ENCODE results near the gene SELPLG.
"Not testable (repeated sequence)": the region's sequence is repeated elsewhere in the genome, so short reads cannot be mapped to it uniquely, and the experiment has no call there.

Gene SELPLG

DNA sequence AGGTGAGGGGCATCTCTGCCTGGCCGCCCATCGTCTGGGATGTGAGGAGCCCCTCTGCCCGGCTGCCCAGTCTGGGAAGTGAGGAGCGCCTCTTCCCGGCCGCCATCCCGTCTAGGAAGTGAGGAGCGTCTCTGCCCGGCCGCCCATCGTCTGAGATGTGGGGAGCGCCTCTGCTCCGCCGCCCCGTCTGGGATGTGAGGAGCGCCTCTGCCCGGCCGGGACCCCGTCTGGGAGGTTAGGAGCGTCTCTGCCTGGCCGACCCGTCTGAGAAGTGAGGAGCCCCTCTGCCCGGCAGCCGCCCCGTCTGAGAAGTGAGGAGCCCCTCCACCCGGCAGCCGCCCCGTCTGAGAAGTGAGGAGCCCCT is 22.1 kb upstream of the SELPLG start:
- DNase-seq, result not testable (repeated sequence)

DNA sequence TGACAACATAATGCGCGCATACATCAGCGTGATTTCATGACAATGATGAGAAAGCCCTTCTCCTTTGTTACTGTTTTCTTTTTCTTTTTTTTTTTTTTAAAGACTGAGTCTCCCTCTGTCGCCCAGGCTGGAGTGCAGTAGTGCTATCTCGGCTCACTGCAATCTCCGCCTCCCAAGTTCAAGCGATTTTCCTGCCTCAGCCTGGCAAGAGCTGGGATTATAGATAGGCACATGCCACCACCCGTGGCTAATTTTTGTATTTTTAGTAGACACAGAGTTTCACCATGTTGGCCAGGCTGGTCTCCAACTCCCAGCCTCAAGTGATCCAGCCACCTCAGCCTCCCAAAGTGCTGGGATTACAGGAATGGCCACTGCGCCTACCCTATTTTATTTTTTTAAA is 20.9 kb upstream of the SELPLG start:
- not testable (repeated sequence) for DNase-seq

DNA sequence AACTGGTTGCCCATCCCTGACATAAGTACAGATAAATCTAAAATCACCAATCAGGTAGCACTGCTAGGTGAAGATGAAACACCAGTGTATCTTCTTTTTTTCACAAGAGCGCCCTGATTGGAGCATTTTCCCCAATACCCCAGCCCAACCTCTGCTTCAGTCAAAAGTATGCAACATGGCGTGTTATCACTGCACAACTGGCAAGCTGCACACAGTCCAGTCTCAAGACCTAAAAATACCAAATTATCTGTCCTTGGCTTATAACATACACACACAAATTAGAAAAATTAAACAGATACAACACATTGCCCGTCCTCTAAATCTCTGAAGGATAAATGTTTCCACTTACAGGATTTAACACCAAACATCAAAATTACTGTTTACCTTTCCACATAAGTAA is 20.2 kb upstream of the SELPLG start:
- no peak for DNase-seq

DNA sequence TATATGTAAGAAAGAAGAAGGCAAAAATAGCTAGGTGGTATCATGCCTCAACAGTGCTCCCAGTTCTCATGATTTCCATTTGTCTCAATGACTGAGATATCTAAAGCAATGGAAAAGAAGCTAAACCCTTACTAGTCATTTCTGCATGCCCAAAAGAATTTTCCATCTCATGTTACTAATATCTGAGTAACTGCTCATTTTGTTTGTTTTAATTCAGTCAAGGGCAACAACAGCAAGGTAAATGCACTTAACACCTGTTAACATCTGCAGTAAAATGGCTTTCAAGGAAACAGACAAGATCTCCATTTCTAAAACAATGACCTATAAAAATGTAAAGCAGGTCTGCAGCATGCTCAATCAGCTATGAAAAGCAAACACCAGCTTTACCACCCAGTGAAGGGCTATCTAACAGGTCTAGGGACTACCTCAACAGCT is 19.4 kb upstream of the SELPLG start:
- DNase-seq, result no peak

DNA sequence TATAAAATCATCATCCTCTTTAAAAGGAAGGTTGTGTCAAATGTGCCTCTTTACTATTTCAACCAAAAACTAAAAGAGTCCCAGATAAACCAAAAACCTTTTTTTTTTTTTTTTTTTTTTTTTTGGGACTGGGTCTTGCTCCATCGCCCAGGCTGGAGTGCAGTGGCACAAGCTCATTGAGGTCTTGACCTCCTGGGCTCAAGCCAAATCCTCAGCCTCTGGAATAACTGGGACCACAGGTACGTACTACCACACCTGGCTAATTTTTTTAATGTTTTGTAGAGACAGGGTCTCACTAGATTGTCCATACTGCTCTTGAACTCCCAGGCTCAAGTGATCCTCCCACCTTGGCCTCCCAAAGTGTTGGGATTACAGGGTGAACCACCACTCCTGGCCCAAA is 16.4 kb upstream of the SELPLG start:
- DNase-seq, result no peak

DNA sequence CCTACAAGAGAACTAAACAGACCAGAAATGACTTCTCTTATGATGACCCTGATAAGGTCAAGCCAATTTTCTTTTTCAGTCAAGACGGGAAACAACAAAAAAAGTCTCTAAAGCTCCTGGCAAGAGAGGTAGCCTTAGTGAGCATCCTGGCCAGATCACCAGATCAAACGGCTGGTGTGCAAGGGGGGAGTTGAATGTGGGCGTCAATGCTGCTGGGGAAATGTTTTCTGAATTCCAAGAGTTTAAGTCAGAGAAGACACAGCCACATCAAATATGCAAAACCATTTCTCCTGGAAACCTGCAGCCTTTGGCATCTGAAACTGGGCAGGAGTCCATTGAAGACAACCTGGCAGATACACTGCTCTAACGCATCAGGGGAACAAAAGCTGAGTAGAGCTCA is 16.0 kb upstream of the SELPLG start:
- no peak for DNase-seq

DNA sequence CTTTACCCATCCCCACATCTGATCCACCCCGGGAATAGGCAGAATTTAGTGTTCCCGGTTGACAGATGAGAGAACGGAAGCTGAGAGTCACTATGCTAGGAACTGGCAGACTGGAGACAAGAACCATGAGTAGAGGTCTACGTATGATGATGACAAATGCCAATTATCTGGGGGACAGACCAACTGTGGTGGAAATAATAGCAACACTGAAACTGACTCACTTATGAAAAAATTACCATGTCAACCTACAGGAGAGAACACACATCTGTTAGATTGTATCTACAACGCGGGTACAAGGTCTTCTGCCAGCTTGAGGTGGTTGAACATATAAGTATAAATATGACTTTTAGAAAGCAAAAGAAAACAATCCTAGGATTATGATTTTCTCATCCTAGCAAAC is 15.4 kb upstream of the SELPLG start:
- DNase-seq, result no peak

DNA sequence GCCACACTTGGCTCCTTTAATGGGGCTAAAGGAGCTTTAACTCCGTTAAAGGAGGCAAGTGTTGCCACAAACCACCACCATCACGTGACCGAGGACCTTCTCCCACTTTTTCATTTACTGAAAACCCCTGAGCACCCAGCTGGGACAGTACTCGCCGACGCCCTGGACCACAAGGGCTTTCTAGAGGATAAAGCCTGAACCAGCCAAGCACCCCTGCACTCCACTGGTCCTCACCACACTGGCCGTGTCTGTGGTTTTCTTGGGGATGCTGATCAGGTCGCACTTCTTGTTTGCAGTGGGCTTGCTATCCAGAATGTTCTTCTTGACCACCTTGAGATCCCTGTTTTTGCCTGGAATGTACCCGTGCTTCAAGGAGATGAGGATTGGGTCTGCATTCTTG is 14.7 kb upstream of the SELPLG start:
- no peak for DNase-seq

DNA sequence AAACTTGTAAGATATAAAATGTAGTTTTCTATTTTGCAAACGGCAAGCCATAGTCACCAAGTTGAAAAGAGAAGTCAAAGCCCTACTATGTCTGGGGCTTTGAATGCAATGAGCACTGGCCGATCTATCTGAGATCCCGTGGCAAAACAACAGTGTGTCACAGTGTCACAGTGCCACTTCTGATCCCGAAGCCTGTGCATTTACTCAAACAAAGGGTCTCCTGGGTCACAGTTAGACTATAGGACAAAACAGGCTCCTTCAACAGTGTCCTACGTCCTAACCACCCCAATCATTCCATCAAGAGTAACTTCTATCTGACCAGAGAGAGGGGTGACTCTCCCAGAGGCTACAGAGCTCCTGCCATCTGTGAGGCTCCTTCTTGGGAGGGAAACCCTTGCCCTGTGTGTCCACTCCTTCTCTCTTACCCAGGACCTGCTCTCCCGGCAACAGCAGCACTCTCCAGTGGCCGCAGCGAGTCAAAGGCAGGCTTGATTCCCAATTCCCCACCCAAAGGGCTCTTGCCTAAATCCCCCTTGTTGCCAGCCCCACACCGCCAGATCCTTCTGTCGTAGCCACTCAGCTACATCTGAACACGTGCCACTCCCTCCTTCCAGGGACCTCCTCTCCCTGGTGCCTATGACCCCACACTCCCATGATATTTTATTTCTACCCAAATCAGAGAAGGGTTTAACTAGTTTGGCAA is 14.0 kb upstream of the SELPLG start:
- DNase-seq, result no peak

DNA sequence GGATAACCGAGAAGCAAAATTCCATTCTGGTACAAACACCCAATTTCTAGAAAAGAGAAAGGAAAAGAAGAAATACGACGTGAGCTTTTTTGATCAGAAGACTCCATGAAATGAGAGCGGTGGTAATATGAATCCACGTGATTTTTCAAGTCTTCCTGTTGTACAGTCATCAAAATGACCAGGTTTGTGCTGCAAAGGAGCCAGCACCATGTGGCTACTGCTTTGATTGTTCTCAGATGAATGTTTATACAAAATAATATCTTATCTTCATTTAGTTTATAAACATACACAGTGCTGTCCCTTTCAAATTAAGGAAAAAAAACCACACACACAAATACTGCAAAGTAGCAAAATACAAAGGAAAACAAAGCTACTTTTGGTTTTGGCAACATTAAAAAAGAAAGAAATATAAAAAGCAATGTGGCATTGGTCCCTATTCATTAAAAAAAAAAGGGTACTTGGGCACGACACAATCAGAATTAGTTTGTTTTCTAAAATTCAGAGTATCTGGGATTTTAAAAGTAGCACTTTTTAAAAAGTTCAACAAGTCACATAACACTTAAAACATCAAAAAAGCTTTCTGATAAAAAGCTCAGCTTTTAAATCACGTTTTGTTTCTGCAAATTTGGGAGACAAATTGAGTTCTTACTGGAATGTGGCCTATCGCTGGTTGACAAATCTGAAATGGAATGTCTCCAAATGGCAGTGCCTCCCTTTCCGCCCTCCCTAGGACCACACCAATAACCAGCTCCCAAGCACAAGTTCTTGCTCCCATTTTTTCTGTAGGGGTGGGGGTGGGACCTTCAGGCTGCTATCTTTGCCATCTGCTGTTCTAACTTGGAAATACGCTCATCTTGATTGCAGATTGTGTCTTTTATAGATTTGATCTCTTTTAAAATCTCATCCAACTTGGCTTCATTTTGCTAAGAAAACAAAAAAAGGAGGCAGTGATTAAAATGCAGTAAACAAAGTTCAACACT is 13.2 kb upstream of the SELPLG start:
- DNase-seq, result no peak

DNA sequence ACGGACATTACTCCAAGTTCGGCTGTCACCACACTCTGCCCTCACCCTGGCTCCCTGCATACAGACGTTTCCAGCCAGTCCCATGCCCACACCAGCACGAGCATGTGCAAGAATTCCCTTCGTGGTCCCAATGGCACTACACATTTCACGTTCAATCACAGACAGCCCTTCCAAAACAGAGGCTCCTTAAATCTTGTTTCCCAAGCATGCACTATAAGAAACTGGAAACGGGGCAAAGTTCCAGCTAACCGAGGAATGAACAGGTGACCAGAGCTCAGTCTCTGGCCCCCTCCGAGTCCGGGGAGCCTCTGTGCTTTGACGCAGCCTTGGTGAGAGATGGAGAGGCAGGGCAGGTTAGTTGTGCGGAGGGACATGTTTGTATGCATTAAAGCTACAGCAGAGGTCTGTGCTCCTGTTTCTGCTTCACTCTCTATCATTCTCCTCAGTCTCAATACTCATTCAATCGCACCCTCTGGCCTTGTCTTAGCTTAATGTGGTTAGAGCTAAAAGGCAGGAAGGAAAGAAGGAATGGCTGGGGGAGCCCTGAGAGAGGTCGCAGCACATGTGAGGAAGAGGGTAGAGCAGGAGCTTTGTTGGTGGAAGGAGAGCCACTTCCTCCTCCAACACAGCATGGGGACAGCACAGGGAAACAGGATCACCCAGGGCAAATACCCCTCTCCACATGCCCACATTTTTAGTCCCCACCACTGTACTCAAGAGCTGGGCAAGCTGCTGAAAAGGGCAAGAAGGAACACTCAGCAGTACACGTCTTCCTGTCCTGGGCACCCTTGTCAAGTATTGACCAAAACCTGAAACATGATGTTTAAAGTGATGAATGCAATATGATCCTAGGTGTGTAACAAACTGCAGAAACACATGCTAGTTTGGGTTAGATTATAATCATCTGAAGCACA is 12.2 kb upstream of the SELPLG start:
- no peak for DNase-seq

DNA sequence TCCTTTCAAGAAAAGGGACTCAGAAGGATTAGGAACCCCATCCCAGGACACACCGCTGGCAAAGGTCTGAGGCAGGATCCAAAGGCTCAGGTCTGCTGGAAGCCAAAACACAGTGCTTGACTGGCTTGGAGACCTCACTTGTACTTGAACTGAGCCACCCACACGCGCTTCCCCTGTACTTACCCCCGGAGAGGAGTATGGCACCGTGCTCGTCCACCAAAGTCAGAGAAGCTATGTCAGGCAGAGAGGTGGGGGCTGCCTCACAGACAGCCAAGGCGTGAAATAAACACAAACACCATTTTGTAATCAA is 11.1 kb upstream of the SELPLG start:
- DNase-seq, result no peak

DNA sequence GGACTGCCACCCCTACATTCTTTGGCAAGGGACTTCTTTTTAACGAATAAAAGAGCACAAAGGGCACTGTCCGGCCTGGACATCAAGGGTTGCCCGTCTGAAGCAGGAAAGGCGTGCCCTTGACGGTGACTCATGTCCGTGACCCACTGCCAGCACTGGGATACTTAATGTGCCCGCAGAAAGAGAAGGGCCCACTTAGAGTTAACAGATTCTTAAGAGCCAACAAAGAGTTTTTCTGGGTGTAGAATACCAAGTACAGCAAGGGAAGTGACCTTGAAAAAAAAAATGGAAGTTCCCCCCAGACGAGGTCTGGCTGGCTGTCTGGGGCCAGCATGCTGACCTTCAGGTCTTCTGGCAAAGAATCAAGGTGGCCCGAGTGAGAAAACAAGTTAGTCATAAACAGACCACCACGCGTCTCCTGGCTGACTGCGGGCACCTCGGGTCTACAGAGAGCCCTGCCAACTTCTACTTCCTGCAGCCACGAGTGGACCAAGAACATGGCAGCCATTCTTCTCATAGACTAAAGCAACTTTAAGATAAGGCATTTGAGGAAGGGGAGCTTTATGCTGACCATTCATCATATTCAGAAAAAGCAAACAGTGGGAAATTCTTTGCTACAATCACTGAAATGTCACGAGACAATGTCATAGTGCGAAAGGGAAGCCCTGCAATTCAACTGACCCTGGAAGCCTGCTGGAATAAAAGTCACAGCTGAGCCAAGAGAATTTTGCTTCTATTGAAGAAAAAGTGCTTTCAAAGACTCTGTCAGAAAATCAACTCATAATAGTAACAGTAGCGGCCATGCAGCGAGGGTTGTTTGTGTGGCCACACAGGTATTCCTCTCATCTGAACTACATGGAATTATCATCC is 10.5 kb upstream of the SELPLG start:
- DNase-seq, result no peak

DNA sequence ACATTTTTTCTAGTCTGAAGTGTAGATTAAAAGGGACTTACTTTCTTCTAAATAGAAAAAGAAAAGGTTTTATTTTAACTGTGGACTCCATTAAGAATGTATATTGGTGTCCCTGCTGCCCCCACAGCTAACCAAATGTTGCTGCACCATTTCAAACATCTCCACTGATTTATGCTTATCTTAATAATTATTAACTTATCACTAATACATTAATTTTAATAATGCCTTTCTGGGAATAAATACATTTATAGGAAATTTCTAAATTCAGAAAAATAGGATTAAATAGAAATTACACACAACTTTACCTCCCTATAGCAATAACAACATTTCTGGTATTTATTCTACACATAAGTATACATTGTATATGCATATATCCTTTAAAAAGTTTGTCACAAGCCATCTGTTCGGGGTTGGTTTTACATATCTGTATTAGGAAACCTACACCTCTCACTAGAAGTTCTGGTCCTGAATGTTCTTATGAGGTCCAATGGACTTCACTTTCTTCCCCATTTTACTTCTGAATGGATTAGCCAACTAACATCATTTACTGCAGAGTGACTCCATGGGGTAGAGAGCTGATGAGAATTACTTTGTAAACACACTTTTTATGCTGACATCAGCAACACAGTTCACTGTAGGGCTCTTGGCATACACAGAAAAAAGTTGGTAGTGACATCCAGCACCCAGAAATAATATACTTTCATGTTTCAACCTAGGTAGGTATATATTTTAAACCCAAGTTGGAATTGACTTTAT is 9.4 kb upstream of the SELPLG start:
- no peak for DNase-seq

DNA sequence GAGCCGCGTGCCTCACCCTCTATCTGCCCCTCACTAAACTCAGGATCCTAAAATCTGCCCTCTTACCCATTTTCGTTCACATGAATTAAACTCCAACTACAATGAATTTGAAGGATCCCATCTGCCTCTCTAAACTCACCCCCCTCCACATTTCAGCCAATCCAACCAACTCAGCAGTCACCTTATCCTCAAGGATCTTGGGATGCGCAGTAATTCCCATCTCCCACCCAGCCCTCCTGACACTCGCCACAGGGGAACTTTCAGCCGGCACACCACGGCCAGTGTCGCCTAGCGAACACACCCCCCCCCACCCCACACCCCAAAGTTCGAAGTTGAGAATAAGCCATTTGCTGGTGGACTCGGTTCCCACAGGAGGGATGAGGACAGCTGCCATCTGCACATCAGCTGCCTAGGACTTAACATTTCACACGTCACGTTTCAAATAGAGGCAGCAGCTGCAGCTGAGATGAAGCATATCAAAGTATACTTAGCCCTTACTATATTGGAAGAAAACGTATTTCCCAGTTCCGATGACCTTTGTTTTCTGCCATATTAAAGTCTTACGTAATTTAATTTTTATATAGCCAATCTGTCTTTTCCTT is 8.7 kb upstream of the SELPLG start:
- no peak for DNase-seq

DNA sequence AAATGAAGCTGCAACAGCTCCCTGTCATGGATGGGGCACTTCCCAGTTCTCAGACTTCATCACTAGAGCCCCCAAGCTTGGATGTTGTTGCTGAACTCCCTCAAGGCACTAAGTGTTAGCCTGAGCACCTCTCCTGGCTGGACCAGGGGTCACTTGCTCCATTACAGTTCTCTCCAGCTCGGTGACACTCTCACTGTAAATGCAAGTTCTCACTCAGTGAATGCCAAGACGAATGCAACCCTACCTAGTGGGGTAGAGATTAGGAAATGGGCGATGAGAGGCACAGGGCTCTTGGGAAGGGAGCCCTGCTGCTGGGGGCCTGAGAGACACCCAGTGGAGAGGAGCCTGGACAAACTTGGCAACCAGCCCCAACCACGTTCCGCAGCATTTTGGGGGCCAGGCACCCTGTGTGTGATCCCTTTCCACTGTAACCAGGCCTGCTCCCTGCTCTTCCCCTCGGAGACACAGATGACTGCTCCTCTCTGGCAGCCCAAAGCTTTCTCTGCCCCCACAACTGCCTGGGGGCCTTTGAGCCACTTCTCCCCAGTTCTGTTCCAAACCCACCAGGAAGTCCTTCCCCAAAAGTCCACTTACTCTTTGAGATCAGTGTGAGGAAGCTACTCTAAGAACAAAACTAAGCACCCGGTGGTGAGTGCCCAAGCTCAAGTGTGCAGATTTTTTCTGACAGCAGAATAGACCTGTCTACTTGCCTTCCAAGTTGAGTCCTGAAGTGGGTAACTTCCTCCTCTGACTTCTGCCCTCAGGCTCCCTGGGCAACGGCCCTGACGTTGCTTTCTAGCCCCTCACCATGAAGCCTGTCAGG is 8.0 kb upstream of the SELPLG start:
- no peak for DNase-seq

DNA sequence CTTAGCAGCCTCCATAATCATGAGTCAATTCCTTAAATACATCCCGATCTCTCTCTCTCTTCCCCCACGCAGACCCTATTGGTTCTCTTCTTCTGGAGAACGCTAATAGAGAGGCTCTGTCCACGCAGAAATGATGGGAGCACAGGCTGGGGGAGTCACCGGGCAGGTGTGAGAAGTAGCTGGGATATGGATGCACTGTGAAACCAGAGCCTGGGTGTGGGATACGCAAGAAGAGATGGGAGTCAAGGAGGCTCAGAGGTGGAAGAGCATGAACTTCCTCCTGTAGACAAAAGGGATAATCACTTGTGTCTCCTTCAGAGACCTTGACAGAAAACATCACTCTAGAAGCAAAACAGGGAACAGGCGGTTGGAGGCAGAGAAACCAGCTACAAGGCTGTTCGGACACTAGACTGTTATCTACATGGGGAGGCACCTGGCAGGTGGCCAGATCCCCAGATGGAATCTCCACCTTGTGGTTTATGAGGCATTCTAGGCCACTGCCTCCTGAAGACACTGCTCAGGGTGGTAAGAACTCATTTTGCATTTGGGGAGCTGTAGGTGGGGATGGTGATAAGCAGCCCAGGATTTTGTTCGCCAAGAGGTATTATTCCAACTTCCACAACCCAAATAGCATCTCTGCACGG is 7.2 kb upstream of the SELPLG start:
- no peak for DNase-seq

DNA sequence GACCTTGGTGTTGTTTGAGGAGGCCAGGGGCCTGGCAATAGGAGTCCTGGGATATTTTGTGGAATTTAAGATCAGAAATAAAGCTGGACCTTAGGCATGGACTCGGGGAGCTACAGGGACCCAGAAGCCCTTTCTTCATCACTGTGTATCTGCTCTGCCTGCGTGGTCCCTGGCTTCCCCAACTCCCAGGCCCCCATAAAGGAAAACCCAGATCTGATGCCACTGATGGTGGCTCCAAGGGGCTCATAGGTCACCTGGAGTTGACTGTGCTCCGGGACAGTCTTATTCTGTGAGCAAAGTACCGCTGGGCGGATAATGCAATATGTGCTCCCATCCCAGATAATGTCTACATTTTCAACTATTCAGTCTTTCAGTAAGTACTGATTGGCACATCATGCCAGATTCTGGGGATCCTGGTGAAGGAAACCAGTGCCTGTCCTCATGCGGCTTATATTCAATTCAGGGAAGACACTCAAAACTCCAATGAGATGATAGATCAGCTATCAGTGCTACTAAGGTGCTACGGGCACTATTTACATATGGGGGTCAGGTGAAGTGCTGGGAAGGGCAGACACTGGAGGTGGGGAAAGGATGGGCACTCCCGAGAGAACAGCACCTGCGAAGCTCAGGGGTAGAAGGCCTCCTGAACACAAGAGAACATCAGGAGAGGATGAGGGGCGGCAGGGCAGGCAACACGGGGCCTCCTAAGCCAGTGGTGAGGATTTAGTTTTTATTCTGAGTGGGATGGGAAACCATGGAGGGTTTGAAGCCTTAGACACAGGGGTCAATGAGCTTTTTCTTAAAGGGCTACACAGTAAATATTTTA is 5.5 kb upstream of the SELPLG start:
- no peak for DNase-seq

Data from stimulated activated CD4-positive, alpha-beta T cell treated with anti-CD3 and anti-CD28 coated beads, Interleukin-12 subunit alpha, Interleukin-12 subunit beta, amount 100 ng/mL, for 4 hours (primary cell).